GM12878 (cell line): Measurements from ENCODE around the gene ENPP6.

Experiments used
- CTCF ChIP-seq, 3 experiments: IDR thresholded peaks in 2 of 3; conservative IDR thresholded peaks in 1 of 3; 2 replicates each; pipeline ENCODE4 v1.5.1; 2011; ENCODE audit warnings: low read depth in 3 of 3, low read length in 3 of 3, mild to moderate bottlenecking in 3 of 3, control low read depth in 2 of 3, moderate library complexity in 2 of 3, inconsistent platforms in 1 of 3, mixed read lengths in 1 of 3; ENCODE audit not compliant: control insufficient read depth in 2 of 3, insufficient read depth in 1 of 3; ENCODE audit errors: extremely low read depth in 1 of 3
- EGR1 ChIP-seq, 2 experiments: IDR thresholded peaks; 1 replicate in 1 of 2; 2 replicates in 1 of 2; pipeline ENCODE4 v1.6.1; 2011 to 2012; ENCODE audit warnings: low read depth in 2 of 2, low read length in 2 of 2, borderline replicate concordance in 1 of 2, mild to moderate bottlenecking in 1 of 2, moderate library complexity in 1 of 2
- PAX5 ChIP-seq: IDR thresholded peaks from 2 replicates; pipeline ENCODE4 v1.6.1; 2011; ENCODE audit warnings: low read depth, low read length, borderline replicate concordance
- SPI1 ChIP-seq: IDR thresholded peaks from 2 replicates; pipeline ENCODE4 v1.6.1; 2011; ENCODE audit warnings: low read depth, mild to moderate bottlenecking, low read length, moderate library complexity, borderline replicate concordance; ENCODE audit not compliant: insufficient read depth

DNA sequence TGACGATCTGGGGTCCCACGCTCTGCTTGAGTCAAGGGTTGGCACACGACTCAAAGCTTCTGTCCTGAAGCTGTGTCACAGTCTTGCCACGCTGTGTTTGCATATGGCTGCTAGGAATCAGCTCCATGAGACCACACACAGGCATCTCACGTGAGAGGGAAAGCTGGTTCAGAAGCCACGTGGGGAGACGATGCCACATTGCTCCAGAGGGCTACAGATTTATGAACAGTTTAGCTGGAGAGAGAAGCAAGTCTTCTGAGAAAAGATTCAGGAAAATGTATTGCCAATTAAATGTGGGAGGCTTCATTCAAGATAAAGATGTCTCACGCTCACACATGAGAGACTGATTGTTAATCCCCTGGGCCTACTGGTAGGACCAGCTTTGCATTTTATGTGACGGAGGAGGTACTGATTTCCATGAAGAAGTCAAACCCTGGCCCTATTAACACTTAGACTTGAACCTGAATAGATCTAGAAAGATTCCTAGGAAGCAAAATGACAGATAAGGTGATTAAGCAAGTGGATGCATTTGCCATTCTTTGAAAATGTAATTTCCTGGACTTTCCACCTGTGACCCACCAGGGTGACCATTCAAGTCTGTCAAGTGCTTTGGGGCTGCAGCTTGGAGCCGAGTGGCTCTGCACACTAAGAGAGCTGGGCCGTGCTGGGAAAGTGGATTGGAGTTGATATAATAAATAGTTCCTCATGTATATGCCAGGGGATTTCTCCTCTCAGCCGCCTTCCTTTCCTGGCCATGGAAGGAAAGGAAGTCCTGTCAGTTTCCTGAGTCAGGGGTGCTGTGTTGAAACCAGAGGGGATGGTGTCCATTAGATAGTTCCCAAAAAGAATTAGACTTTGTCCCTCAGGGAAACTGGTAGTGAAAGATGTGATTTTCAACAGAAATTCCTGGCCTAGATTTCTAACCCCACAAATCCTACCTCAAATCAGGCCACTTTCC lies 29.0 kb downstream of the ENPP6 start:
- TF ChIP-seq SPI1 (no peak), CTCF (IDR thresholded peaks at IDR 0.05 in 2 of 3, conservative IDR thresholded peaks at IDR 0.05 in 1 of 3; ENCODE audit: control insufficient read depth in 2 of 3, extremely low read depth in 1 of 3, insufficient read depth in 1 of 3, low read depth in 3 of 3, low read length in 3 of 3) (no peak), PAX5 (no peak), EGR1 (IDR thresholded peaks at IDR 0.05; ENCODE audit: borderline replicate concordance in 1 of 2, low read depth in 2 of 2, low read length in 2 of 2) (no peak)
